Activated CD4-positive, alpha-beta T cell treated with anti-CD3 and anti-CD28 coated beads for 4 hours (primary cell): Measurements from ENCODE around the gene NEURL4.

Experiments
- DNase-seq, 2 donors: peaks; one replicate each; pipeline ENCODE4 v3.0.0-alpha.2; 2020

NEURL4 gene

GRCh38 chr17:7295230-7296180 lies 33.6 kb downstream of the NEURL4 start:
- no peak for DNase-seq

- DNase-seq = peak; percentile 65 to 75
Observed at GRCh38 chr17:7294614-7295153, 34.5 kb downstream of the NEURL4 start, which contains the start of gene YBX2. Gene YBX2, minus strand, starts transcription at chr17:7294639. Its CDS starts 139 bp downstream, at chr17:7294500.

GRCh38 chr17:7293816-7294613 lies 35.1 kb downstream of the NEURL4 start:
- DNase-seq = no peak

GRCh38 chr17:7293159-7293558 lies 36.0 kb downstream of the NEURL4 start:
- DNase-seq = no peak

- no peak for DNase-seq
Observed at GRCh38 chr17:7292729-7293128, 36.4 kb downstream of the NEURL4 start.

- DNase-seq = no peak
Observed at GRCh38 chr17:7292194-7292593, 36.9 kb downstream of the NEURL4 start.

GRCh38 chr17:7290685-7291084 lies 38.5 kb downstream of the NEURL4 start:
- no peak for DNase-seq

GRCh38 chr17:7290166-7290565 lies 39.0 kb downstream of the NEURL4 start:
- DNase-seq = no peak

- DNase-seq = no peak
Observed at GRCh38 chr17:7289256-7290032, 39.7 kb downstream of the NEURL4 start.

- no peak for DNase-seq
Observed at GRCh38 chr17:7285679-7286078, 43.5 kb downstream of the NEURL4 start.

- no peak for DNase-seq
Observed at GRCh38 chr17:7284911-7285310, 44.2 kb downstream of the NEURL4 start.

- no peak for DNase-seq
Observed at GRCh38 chr17:7283471-7284216, 45.5 kb downstream of the NEURL4 start.

GRCh38 chr17:7282752-7283321 lies 46.3 kb downstream of the NEURL4 start:
- DNase-seq = no peak

- no peak for DNase-seq
Observed at GRCh38 chr17:7281953-7282751, 47.0 kb downstream of the NEURL4 start.

- peak; percentile 88 to 91 for DNase-seq
Observed at GRCh38 chr17:7281074-7281952, 47.8 kb downstream of the NEURL4 start, which contains the start of gene SLC2A4. Gene SLC2A4, plus strand, starts transcription at chr17:7281718. Its CDS starts 217 bp downstream, at chr17:7281935.

GRCh38 chr17:7280519-7281073 lies 48.5 kb downstream of the NEURL4 start:
- DNase-seq = peak; percentile 81 to 86

GRCh38 chr17:7279448-7279847 lies 49.7 kb downstream of the NEURL4 start:
- no peak for DNase-seq

GRCh38 chr17:7266784-7267183 lies 62.4 kb downstream of the NEURL4 start:
- no peak for DNase-seq
